Epithelial cell of proximal tubule (primary cell): ENCODE results near the gene FAM107B. TPM values are rescaled to one million over a fixed set of nuclear protein-coding genes. Genes with fewer than 3 reads are reported as not detected.

Experiments used
- DNase-seq: peaks from one replicate; pipeline ENCODE4 v3.0.0-alpha.2; 2011; ENCODE audit warnings: low read depth
- H3K4me3 ChIP-seq: 2 replicates; pipeline ENCODE4 v1.5.1; 2011; ENCODE audit warnings: low read depth, mild to moderate bottlenecking, low read length
- total RNA-seq: library from RNA; depleted of rRNA; stranded (reverse); fragments of >200 nt; gene quantifications from 2 replicates; pipeline ENCODE4 v1.2.3, GENCODE V29; 2015
- TF ChIP-seq, protein P1 (sequence below): conservative IDR thresholded peaks from 2 replicates; pipeline ENCODE4 v1.5.1; 2012; ENCODE audit warnings: low read depth, mild to moderate bottlenecking, low read length

Gene FAM107B
- total RNA-seq, 1 donor from 2014 or later = 46.0 TPM

DNA sequence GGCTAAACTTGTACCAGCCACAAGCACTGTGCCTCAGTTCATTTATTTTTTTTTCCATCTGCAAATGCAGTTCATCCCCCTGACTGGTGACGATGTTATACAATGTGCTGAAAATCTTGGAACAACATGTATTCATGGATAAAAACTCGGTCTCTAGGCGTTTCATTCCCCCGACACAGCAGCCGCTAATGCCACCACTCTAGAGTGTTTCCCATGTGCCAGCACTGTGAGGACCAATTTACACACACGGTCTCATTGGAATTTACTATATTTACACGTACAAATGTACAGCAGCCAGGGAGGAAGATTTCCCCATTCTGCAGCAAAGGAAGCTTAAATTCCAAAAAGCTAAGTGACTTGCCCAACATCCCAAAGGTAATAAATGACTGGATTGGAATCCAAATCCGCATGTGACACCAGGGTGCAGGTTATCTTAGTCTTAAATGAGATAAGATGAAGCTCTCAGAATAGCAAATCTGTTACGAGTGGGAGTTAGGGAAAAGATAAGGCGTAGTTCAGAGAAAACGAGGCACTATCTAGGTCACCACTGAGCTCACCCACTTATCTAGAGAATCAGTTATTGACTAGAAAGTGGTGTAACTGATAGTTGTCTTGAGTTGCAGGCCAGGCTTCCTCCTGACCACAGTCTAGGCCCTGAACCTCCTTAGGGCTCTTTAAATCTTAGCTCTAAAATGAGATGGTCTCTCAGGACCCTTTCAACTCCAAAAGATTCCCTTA is 36.7 kb downstream of the FAM107B start:
- TF ChIP-seq, protein P1, sequence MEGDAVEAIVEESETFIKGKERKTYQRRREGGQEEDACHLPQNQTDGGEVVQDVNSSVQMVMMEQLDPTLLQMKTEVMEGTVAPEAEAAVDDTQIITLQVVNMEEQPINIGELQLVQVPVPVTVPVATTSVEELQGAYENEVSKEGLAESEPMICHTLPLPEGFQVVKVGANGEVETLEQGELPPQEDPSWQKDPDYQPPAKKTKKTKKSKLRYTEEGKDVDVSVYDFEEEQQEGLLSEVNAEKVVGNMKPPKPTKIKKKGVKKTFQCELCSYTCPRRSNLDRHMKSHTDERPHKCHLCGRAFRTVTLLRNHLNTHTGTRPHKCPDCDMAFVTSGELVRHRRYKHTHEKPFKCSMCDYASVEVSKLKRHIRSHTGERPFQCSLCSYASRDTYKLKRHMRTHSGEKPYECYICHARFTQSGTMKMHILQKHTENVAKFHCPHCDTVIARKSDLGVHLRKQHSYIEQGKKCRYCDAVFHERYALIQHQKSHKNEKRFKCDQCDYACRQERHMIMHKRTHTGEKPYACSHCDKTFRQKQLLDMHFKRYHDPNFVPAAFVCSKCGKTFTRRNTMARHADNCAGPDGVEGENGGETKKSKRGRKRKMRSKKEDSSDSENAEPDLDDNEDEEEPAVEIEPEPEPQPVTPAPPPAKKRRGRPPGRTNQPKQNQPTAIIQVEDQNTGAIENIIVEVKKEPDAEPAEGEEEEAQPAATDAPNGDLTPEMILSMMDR = no peak
- no peak for DNase-seq
- no peak overlapping the region for H3K4me3 ChIP-seq

DNA sequence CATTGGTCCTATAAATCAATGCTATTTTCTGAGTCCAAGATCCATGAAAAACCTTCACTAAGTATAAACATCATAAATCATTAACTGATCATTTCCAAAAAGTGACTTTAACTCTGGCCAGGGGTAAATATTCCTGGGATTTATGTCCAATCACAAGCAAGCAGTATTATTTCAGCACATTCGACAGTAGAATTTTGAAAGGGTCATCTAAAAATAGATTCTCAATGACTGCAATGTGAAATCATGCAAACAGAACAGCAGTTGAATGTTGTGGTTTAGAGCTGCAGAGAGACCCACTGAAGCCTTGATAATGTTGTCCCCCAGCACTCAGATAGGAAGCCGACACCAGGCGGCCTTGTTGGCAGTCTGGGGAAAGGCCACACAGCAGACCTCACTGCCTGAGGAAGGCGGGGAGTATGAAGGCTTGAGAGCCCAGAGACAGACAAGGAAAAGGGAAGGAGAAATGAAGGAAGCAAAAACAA is 38.1 kb downstream of the FAM107B start:
- TF ChIP-seq, protein P1 = no peak

GRCh38 chr10:14736043-14736442 is 38.7 kb downstream of the FAM107B start:
- H3K4me3 ChIP-seq = no peak overlapping the region
- TF ChIP-seq, protein P1 = no peak
- no peak for DNase-seq

More for the DNA sequence above, 38.1 kb downstream of the FAM107B start:
- peak; percentile 37 for DNase-seq
- no peak overlapping the region for H3K4me3 ChIP-seq

- TF ChIP-seq, protein P1 = no peak
- no peak for DNase-seq
- no peak overlapping the region for H3K4me3 ChIP-seq
These were observed 42.7 kb downstream of the FAM107B start for GRCh38 chr10:14731875-14732512.

- no peak for DNase-seq
- no peak overlapping the region for H3K4me3 ChIP-seq
These were observed 46.4 kb downstream of the FAM107B start for GRCh38 chr10:14728346-14728745.

GRCh38 chr10:14727924-14728323 is 46.8 kb downstream of the FAM107B start:
- no peak for DNase-seq
- H3K4me3 ChIP-seq = no peak overlapping the region
- TF ChIP-seq, protein P1 = no peak

More at GRCh38 chr10:14728346-14728745, 46.4 kb downstream of the FAM107B start:
- TF ChIP-seq, protein P1 = no peak
